HK-2 (cell line): Measurements from ENCODE around the gene NOL6.

Experiments used
- DNase-seq: peaks from one replicate; pipeline ENCODE4 v3.0.0-alpha.2; 2018; ENCODE audit not compliant: unreplicated experiment

The NOL6 gene

GRCh38 chr9:33450621-33451146 lies 23.0 kb downstream of the NOL6 start:
- DNase-seq, result no peak

GRCh38 chr9:33449715-33450114 lies 24.0 kb downstream of the NOL6 start:
- DNase-seq, result no peak

- no peak for DNase-seq
Observed at GRCh38 chr9:33447799-33448553, 25.7 kb downstream of the NOL6 start.

GRCh38 chr9:33446946-33447798 lies 26.6 kb downstream of the NOL6 start, which contains the start of gene AQP3:
Gene AQP3 (minus strand): TSS chr9:33447593. CDS start chr9:33447530, 63 bp downstream.
- peak; percentile 53 for DNase-seq

GRCh38 chr9:33446240-33446945 lies 27.3 kb downstream of the NOL6 start:
- DNase-seq, result no peak

GRCh38 chr9:33445389-33446239 lies 28.1 kb downstream of the NOL6 start:
- no peak for DNase-seq

- no peak for DNase-seq
Observed at GRCh38 chr9:33443464-33444154, 30.1 kb downstream of the NOL6 start.

GRCh38 chr9:33443047-33443446 lies 30.7 kb downstream of the NOL6 start:
- DNase-seq, result no peak

GRCh38 chr9:33442125-33442524 lies 31.6 kb downstream of the NOL6 start:
- DNase-seq, result no peak

GRCh38 chr9:33440609-33441008 lies 33.1 kb downstream of the NOL6 start:
- DNase-seq, result no peak

GRCh38 chr9:33440204-33440603 lies 33.5 kb downstream of the NOL6 start:
- no peak for DNase-seq

GRCh38 chr9:33439731-33440130 lies 34.0 kb downstream of the NOL6 start:
- no peak for DNase-seq

GRCh38 chr9:33438926-33439680 lies 34.6 kb downstream of the NOL6 start:
- DNase-seq, result no peak

GRCh38 chr9:33437898-33438297 lies 35.8 kb downstream of the NOL6 start:
- DNase-seq, result no peak

- no peak for DNase-seq
Observed at GRCh38 chr9:33437205-33437604, 36.5 kb downstream of the NOL6 start.

GRCh38 chr9:33436445-33436844 lies 37.3 kb downstream of the NOL6 start:
- no peak for DNase-seq

GRCh38 chr9:33435821-33436277 lies 37.9 kb downstream of the NOL6 start:
- DNase-seq, result no peak

- DNase-seq, result no peak
Observed at GRCh38 chr9:33434317-33435105, 39.2 kb downstream of the NOL6 start.

GRCh38 chr9:33433871-33434270 lies 39.9 kb downstream of the NOL6 start:
- no peak for DNase-seq
